CD14-positive monocyte (primary cell): ENCODE data around the gene NEK7. TPM values are rescaled to one million over a fixed set of nuclear protein-coding genes. Genes with fewer than 3 reads are reported as not detected.

ENCODE experiments used
- DNase-seq, 3 donors: peaks; one replicate each; pipeline ENCODE4 v3.0.0-alpha.2; 2011 to 2022
- H2AFZ ChIP-seq: 2 replicates; pipeline ENCODE4 v1.6.0; 2012; ENCODE audit warnings: mild to moderate bottlenecking, low read depth, low read length, inconsistent platforms; ENCODE audit not compliant: insufficient read depth, poor library complexity, severe bottlenecking
- H3K27ac ChIP-seq, 2 donors: 1 replicate in 1 of 2; 2 replicates in 1 of 2; pipeline ENCODE4 v1.5.1; 2012 to 2013; ENCODE audit warnings: low read length in 2 of 2, control low read depth in 1 of 2, inconsistent platforms in 1 of 2, low read depth in 1 of 2, mild to moderate bottlenecking in 1 of 2
- H3K27me3 ChIP-seq, 2 donors: one replicate each; pipeline versions ENCODE4 v1.6.0 to v1.6.1; 2011 to 2013; ENCODE audit warnings: low read length in 2 of 2; ENCODE audit not compliant: control insufficient read depth in 2 of 2, insufficient read depth in 2 of 2
- H3K36me3 ChIP-seq, 2 donors: replicated peaks in 1 of 2; 1 replicate in 1 of 2; 2 replicates in 1 of 2; pipeline versions ENCODE4 v1.5.1 to v1.6.1; 2012 to 2013; ENCODE audit warnings: low read length in 2 of 2, control low read depth in 1 of 2, inconsistent platforms in 1 of 2, mild to moderate bottlenecking in 1 of 2; ENCODE audit not compliant: insufficient read depth in 2 of 2, control insufficient read depth in 1 of 2
- H3K4me1 ChIP-seq, 2 donors: 1 replicate in 1 of 2; 2 replicates in 1 of 2; pipeline versions ENCODE4 v1.5.1 to v1.6.1; 2012 to 2013; ENCODE audit warnings: low read length in 2 of 2, control low read depth in 1 of 2, inconsistent platforms in 1 of 2, mild to moderate bottlenecking in 1 of 2, moderate library complexity in 1 of 2; ENCODE audit not compliant: insufficient read depth in 2 of 2, control insufficient read depth in 1 of 2
- H3K4me2 ChIP-seq: replicated peaks from 2 replicates; pipeline ENCODE3; 2012; ENCODE audit warnings: low read length, moderate library complexity, mild to moderate bottlenecking; ENCODE audit not compliant: poor library complexity, severe bottlenecking; ENCODE audit errors: extremely low read depth
- H3K4me3 ChIP-seq, 3 experiments: fragments of 200-600 bp in 1 of 3; sonication (generic) in 1 of 3; replicated peaks in 1 of 3; 1 replicate in 2 of 3; 2 replicates in 1 of 3; pipeline ENCODE4 v1.5.1; 2011 to 2013; ENCODE audit warnings: low read length in 3 of 3, mild to moderate bottlenecking in 3 of 3, control low read depth in 2 of 3, low read depth in 2 of 3, inconsistent platforms in 1 of 3, moderate library complexity in 1 of 3
- H3K79me2 ChIP-seq: 2 replicates; pipeline ENCODE4 v1.6.0; 2012; ENCODE audit warnings: mild to moderate bottlenecking, control low read depth, inconsistent platforms, low read length, moderate library complexity; ENCODE audit not compliant: insufficient read depth
- H3K9ac ChIP-seq: 2 replicates; pipeline ENCODE4 v1.6.0; 2017; ENCODE audit warnings: low read length, mild to moderate bottlenecking; ENCODE audit not compliant: insufficient read depth, poor library complexity, severe bottlenecking
- H3K9me3 ChIP-seq, 2 donors: replicated peaks in 1 of 2; 1 replicate in 1 of 2; 2 replicates in 1 of 2; pipeline versions ENCODE4 v1.5.1 to v1.6.1; 2012 to 2013; ENCODE audit warnings: low read length in 2 of 2, control low read depth in 1 of 2; ENCODE audit not compliant: control insufficient read depth in 1 of 2, insufficient read depth in 1 of 2
- H4K20me1 ChIP-seq: 2 replicates; pipeline ENCODE4 v1.6.0; 2012; ENCODE audit warnings: mild to moderate bottlenecking, low read length, control low read depth, moderate library complexity; ENCODE audit not compliant: insufficient read depth
- H3K27ac Mint-ChIP-seq, 7 donors: one replicate each; pipeline ENCODE4 v1.8.0; 2020; ENCODE audit warnings: mild to moderate bottlenecking in 7 of 7, mixed read lengths in 7 of 7, moderate library complexity in 6 of 7, inconsistent platforms in 2 of 7
- H3K27me3 Mint-ChIP-seq, 3 donors: one replicate each; pipeline ENCODE4 v1.8.0; 2021 to 2022; ENCODE audit warnings: low read depth in 3 of 3, mild to moderate bottlenecking in 3 of 3, mixed read lengths in 3 of 3, moderate library complexity in 3 of 3, inconsistent platforms in 1 of 3
- H3K36me3 Mint-ChIP-seq, 2 donors: one replicate each; pipeline ENCODE4 v1.8.0; 2020; ENCODE audit warnings: mixed read lengths in 2 of 2, inconsistent platforms in 1 of 2, mild to moderate bottlenecking in 1 of 2
- H3K4me1 Mint-ChIP-seq: one replicate; pipeline ENCODE4 v1.8.0; 2020; ENCODE audit warnings: mild to moderate bottlenecking, mixed read lengths
- H3K4me3 Mint-ChIP-seq, 2 donors: one replicate each; pipeline ENCODE4 v1.8.0; 2020; ENCODE audit warnings: mild to moderate bottlenecking in 2 of 2, mixed read lengths in 2 of 2, moderate library complexity in 1 of 2
- H3K9me3 Mint-ChIP-seq, 7 donors: one replicate each; pipeline ENCODE4 v1.8.0; 2020 to 2022; ENCODE audit warnings: mixed read lengths in 7 of 7, mild to moderate bottlenecking in 6 of 7, moderate library complexity in 6 of 7, inconsistent platforms in 2 of 7
- CTCF ChIP-seq: fragments of 200-600 bp; IDR thresholded peaks from one replicate; pipeline ENCODE4 v1.8.0; 2022; ENCODE audit warnings: antibody characterized with exemption, mild to moderate bottlenecking
- WGBS: methylation state at CpG from one replicate; pipeline ENCODE4 v1.1.5; 2013; ENCODE audit warnings: missing lambda C conversion rate; ENCODE audit not compliant: insufficient coverage; 5-methylcytosine and 5-hydroxymethylcytosine counted together
- intact Hi-C, 2 donors: fragments of 100-400 bp; cut with micrococcal nuclease; formaldehyde crosslinking; loops; one replicate each; pipeline versions ENCODE4 v1.15.0 to v1.15.1; 2023
- polyA plus RNA-seq, 3 donors: library from polyadenylated mRNA; depleted of rRNA in 1 of 3; unstranded in 2 of 3; stranded (reverse) in 1 of 3; fragments of 300-500 nt in 2 of 3; fragments of >200 nt in 1 of 3; fragmentation: Illumina TruSeq in 2 of 3; gene quantifications; 1 replicate in 2 of 3; 2 replicates in 1 of 3; pipeline ENCODE4 v1.2.3, GENCODE V29; 2012 to 2021

Gene NEK7
- polyA plus RNA-seq, 3 donors, result 16.0 to 50.1 (median 46.5) TPM

DNA sequence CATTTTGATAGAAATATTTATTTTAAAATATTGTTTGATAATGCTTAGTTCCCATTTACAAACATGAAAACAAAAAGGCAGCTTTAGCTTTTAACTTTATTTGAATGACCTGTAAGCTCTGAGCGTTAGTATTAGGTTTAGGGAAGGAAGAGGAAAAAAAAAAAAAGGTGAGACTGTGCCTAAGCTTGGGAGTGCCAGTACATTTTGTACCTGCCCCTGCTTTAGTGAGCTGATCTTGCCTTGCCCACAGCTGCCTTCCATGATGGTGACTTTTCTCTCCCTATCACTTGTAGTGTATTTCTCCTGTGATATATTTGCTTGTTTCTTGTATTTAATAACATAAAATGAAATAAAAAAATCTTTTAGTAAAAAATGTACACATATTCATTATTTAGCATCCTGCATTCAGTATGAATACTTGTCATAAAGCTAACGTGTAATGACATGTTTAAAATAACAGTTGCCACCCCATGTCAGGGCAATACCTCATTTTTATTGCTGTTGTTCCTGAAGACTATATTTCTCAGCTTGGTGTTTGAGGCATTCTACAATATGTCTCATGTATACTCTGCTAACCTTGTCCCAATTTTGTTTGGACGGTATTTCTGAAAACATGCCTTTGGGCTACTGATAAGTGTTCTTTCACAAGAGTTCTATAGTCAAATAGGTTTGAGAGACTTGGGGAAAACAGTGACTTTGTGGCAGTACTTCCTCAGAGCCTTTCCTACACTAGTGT is 76.3 kb downstream of the NEK7 start:
- peaks cover 0 to 3% (median 2%) of the 10 kb centered on the region in 7 donors for H3K9me3 Mint-ChIP-seq
- peaks cover 73% of the 10 kb centered on the region for H4K20me1 ChIP-seq
- peaks cover 0 to 11% of the 10 kb centered on the region in 2 donors for H3K36me3 ChIP-seq
- no peak overlapping the region for H3K27ac ChIP-seq
- H3K9ac ChIP-seq, result no peak overlapping the region
- H3K36me3 Mint-ChIP-seq, result peaks cover 5 to 7% of the 10 kb centered on the region in 2 donors
- no peak overlapping the region for H3K4me2 ChIP-seq
- H3K9me3 ChIP-seq, result peaks cover 0 to 3% of the 10 kb centered on the region in 2 donors
- H3K27ac Mint-ChIP-seq, result no peak overlapping the region
- no peak overlapping the region for H2AFZ ChIP-seq
- TF ChIP-seq CTCF, result no peak
- no CpG with 5 or more reads among the region's 3 CpGs for WGBS
- peaks cover 37% of the 10 kb centered on the region for H3K79me2 ChIP-seq
- H3K27me3 ChIP-seq, result no peaks in the 10 kb centered on the region
- peaks cover 9 to 11% of the 10 kb centered on the region in 2 donors for H3K4me1 ChIP-seq
- intact Hi-C loops, result no loop called here
- H3K4me1 Mint-ChIP-seq, result peaks cover 17% of the 10 kb centered on the region
- no peaks in the 10 kb centered on the region for H3K27me3 Mint-ChIP-seq
- H3K4me3 ChIP-seq, result no peak overlapping the region
- no peak overlapping the region for H3K4me3 Mint-ChIP-seq
- DNase-seq, result no peak

DNA sequence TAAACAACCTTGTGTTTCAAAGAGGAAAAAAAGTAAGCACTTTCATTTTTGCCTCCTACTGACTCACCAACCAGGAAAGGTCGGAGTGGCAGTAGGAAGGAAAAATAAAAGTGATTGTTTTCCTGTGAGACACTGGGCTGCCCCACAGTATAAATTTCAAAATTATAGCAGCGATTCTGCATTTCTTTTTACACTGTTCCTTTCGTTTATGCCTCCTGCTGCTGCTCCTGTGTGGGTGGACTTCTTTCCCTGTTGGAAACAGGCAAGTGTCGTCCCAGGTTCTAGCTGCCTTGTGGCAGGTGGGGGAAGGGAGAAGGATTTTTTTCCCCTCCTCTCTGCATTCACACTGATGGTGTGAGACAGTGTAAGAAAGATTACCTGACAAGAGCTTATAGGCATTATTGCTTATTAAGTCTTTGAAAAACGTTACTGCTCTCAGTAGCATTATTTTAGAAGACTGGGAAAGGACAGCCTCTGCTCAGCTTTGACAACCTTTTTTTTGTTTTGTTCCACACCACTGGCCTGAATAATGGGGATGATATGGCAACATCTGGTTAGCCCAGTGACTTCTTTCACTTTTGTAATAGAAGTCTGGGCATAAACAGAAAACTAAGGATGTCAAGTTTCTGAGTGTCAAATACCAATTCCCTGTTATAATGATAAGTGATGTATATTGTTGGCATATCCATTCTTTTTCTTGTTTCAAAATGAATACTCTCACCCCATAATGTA is 77.9 kb downstream of the NEK7 start:
- H3K4me1 ChIP-seq, result peaks cover 14 to 17% of the 10 kb centered on the region in 2 donors
- H3K4me3 Mint-ChIP-seq, result peak overlapping the region in 1 of 2 donors; percentile 51
- no peak for TF ChIP-seq CTCF
- peaks cover 79% of the 10 kb centered on the region for H4K20me1 ChIP-seq
- no peak overlapping the region for H3K9ac ChIP-seq
- WGBS, result no CpG with 5 or more reads among the region's 5 CpGs
- H3K9me3 ChIP-seq, result no peaks in the 10 kb centered on the region
- intact Hi-C loops, result no loop called here
- peaks cover 17% of the 10 kb centered on the region for H3K4me1 Mint-ChIP-seq
- no peak overlapping the region for H2AFZ ChIP-seq
- no peak for DNase-seq
- peak overlapping the region in 1 of 3 experiments; percentile 3 for H3K4me3 ChIP-seq
- peak overlapping the region; percentile 26 for H3K4me2 ChIP-seq
- peak overlapping the region in 1 of 2 donors; percentile 50 for H3K27ac ChIP-seq
- H3K79me2 ChIP-seq, result peaks cover 41% of the 10 kb centered on the region
- H3K27me3 ChIP-seq, result no peaks in the 10 kb centered on the region
- H3K27ac Mint-ChIP-seq, result peak overlapping the region in 6 of 7 donors; percentile 43 to 90 (median 78)
- no peaks in the 10 kb centered on the region for H3K27me3 Mint-ChIP-seq
- peaks cover 0 to 3% (median 0%) of the 10 kb centered on the region in 7 donors for H3K9me3 Mint-ChIP-seq
- peaks cover 5 to 7% of the 10 kb centered on the region in 2 donors for H3K36me3 Mint-ChIP-seq
- H3K36me3 ChIP-seq, result peaks cover 0 to 11% of the 10 kb centered on the region in 2 donors
